SK-N-SH (cell line): ENCODE measurements around the gene TMEM163. TPM values are rescaled to one million over a fixed set of nuclear protein-coding genes. Genes with fewer than 3 reads are reported as not detected.

Experiments used
- CTCF ChIA-PET: fragments of 300-600, 350-600 bp; formaldehyde crosslinking; extraction: SDS; loops from one replicate; lab custom pipeline; 2021; lab: Yijun Ruan, JAX
- POLR2A ChIA-PET: fragments of 350-600 bp; sonication (Branson Sonifier 250); formaldehyde crosslinking; extraction: SDS; loops from one replicate; lab custom pipeline; 2020; ENCODE audit warnings: antibody characterized with exemption, inconsistent platforms; lab: Yijun Ruan, JAX
- DNase-seq: peaks from one replicate; pipeline ENCODE4 v3.0.0; 2012
- H2AFZ ChIP-seq: fragments of 200-600 bp; sonication (generic); 2 replicates; pipeline ENCODE4 v1.8.1; 2016; ENCODE audit warnings: antibody characterized with exemption, mild to moderate bottlenecking, low read depth
- H3F3A ChIP-seq: fragments of 200-600 bp; sonication (generic); replicated peaks from 2 replicates; pipeline ENCODE3; 2016; ENCODE audit warnings: antibody characterized with exemption, mild to moderate bottlenecking; ENCODE audit not compliant: insufficient read depth
- H3K27ac ChIP-seq, 2 experiments: fragments of 200-500 bp in 1 of 2; fragments of 200-600 bp in 1 of 2; sonication (Bioruptor generic) in 1 of 2; sonication (generic), shearing (Covaris generic) in 1 of 2; 2 replicates each; pipeline versions ENCODE4 v1.5.1 to v1.6.1; 2014 to 2016; ENCODE audit warnings: low read depth in 2 of 2, inconsistent platforms in 1 of 2, low read length in 1 of 2, mild to moderate bottlenecking in 1 of 2, mixed read lengths in 1 of 2
- H3K27me3 ChIP-seq: fragments of 200-600 bp; sonication (generic), shearing (Covaris generic); 2 replicates; pipeline ENCODE4 v1.6.1; 2016; ENCODE audit warnings: mixed run types; ENCODE audit not compliant: insufficient read depth
- H3K36me3 ChIP-seq, 2 experiments: fragments of 200-500 bp in 1 of 2; fragments of 200-600 bp in 1 of 2; sonication (Bioruptor generic) in 1 of 2; sonication (generic) in 1 of 2; replicated peaks in 1 of 2; 2 replicates each; pipeline versions ENCODE3 to v1.5.1; 2014 to 2016; ENCODE audit warnings: low read length in 1 of 2, mild to moderate bottlenecking in 1 of 2; ENCODE audit not compliant: insufficient read depth in 2 of 2, control insufficient read depth in 1 of 2
- H3K4me1 ChIP-seq, 2 experiments: fragments of 200-500 bp in 1 of 2; fragments of 200-600 bp in 1 of 2; sonication (Bioruptor generic) in 1 of 2; sonication (generic), shearing (Covaris generic) in 1 of 2; 2 replicates each; pipeline versions ENCODE4 v1.5.1 to v1.6.1; 2014 to 2016; ENCODE audit warnings: low read depth in 1 of 2, low read length in 1 of 2, mixed run types in 1 of 2; ENCODE audit not compliant: insufficient read depth in 2 of 2, control insufficient read depth in 1 of 2
- H3K4me2 ChIP-seq: fragments of 200-600 bp; sonication (generic), shearing (Covaris generic); 2 replicates; pipeline ENCODE4 v1.6.1; 2017; ENCODE audit warnings: mixed run types
- H3K4me3 ChIP-seq, 2 experiments: fragments of 200-500 bp in 1 of 2; fragments of 200-600 bp in 1 of 2; sonication (Bioruptor generic) in 1 of 2; sonication (generic), shearing (Covaris generic) in 1 of 2; 2 replicates each; pipeline versions ENCODE4 v1.5.1 to v1.8.1; 2014 to 2016; ENCODE audit warnings: low read depth in 2 of 2, inconsistent platforms in 1 of 2, low read length in 1 of 2, mild to moderate bottlenecking in 1 of 2, mixed read lengths in 1 of 2, moderate library complexity in 1 of 2
- H3K79me2 ChIP-seq: fragments of 200-600 bp; sonication (generic); 2 replicates; pipeline ENCODE4 v1.8.1; 2017; ENCODE audit warnings: mild to moderate bottlenecking; ENCODE audit not compliant: insufficient read depth
- H3K9ac ChIP-seq: fragments of 200-600 bp; sonication (generic); 2 replicates; pipeline ENCODE4 v1.6.1; 2017; ENCODE audit warnings: mixed run types
- H3K9me2 ChIP-seq: fragments of 200-600 bp; sonication (generic); 2 replicates; pipeline ENCODE4 v1.6.1; 2017; ENCODE audit warnings: mixed run types
- H3K9me3 ChIP-seq: fragments of 200-600 bp; sonication (generic); 2 replicates; pipeline ENCODE4 v1.6.1; 2017; ENCODE audit warnings: mixed run types, mild to moderate bottlenecking, moderate library complexity
- H4K20me1 ChIP-seq: fragments of 200-600 bp; sonication (generic); 2 replicates; pipeline ENCODE4 v1.6.1; 2017; ENCODE audit warnings: mild to moderate bottlenecking, mixed run types; ENCODE audit not compliant: insufficient read depth
- ELF1 ChIP-seq: IDR thresholded peaks from 2 replicates; pipeline ENCODE4 v1.4.0; 2012
- EP300 ChIP-seq, 2 experiments: IDR thresholded peaks; 2 replicates each; pipeline versions ENCODE4 v1.4.0 to v1.6.1; 2012; ENCODE audit warnings: borderline replicate concordance in 1 of 2, low read depth in 1 of 2, low read length in 1 of 2
- EZH2phosphoT487 ChIP-seq: fragments of 200-600 bp; sonication (generic); IDR thresholded peaks from 2 replicates; pipeline ENCODE4 v1.6.1; 2017; ENCODE audit warnings: low read depth, mixed run types, mild to moderate bottlenecking, antibody characterized with exemption, moderate library complexity, borderline replicate concordance
- FOSL2 ChIP-seq: IDR thresholded peaks from 2 replicates; pipeline ENCODE4 v1.4.0; 2012; ENCODE audit warnings: low read depth, mild to moderate bottlenecking, moderate library complexity, borderline replicate concordance
- FOXM1 ChIP-seq: IDR thresholded peaks from 2 replicates; pipeline ENCODE4 v1.4.0; 2012; ENCODE audit warnings: low read depth, mild to moderate bottlenecking
- GATA2 ChIP-seq: sonication (generic); formaldehyde crosslinking; IDR thresholded peaks from 2 replicates; pipeline ENCODE4 v1.5.0; 2020; ENCODE audit warnings: mild to moderate bottlenecking, missing genetic modification reagents
- MEF2A ChIP-seq: IDR thresholded peaks from 2 replicates; pipeline ENCODE4 v1.4.0; 2012; ENCODE audit warnings: low read depth, borderline replicate concordance
- PBX3 ChIP-seq: IDR thresholded peaks from 2 replicates; pipeline ENCODE4; 2012
- RCOR1 ChIP-seq: fragments of 150-350 bp; IDR thresholded peaks from 2 replicates; pipeline ENCODE4 v1.6.1; 2017; ENCODE audit warnings: antibody characterized with exemption, low read length
- REST ChIP-seq: IDR thresholded peaks from 2 replicates; pipeline ENCODE4 v1.6.1; 2012; ENCODE audit warnings: mild to moderate bottlenecking, low read depth, low read length, moderate library complexity
- RFX5 ChIP-seq: IDR thresholded peaks from 2 replicates; pipeline ENCODE4 v1.6.1; 2012; ENCODE audit warnings: mild to moderate bottlenecking, improper control_type of control experiment, low read length
- RXRA ChIP-seq: IDR thresholded peaks from 2 replicates; pipeline ENCODE4 v1.4.0; 2012; ENCODE audit warnings: low read depth, mild to moderate bottlenecking, borderline replicate concordance
- SIN3A ChIP-seq: IDR thresholded peaks from 2 replicates; pipeline ENCODE4 v1.6.1; 2012; ENCODE audit warnings: low read depth, mild to moderate bottlenecking, low read length, moderate library complexity, borderline replicate concordance
- SMC3 ChIP-seq: IDR thresholded peaks from 2 replicates; pipeline ENCODE4 v1.6.1; 2012; ENCODE audit warnings: low read depth, low read length, improper control_type of control experiment
- TAF1 ChIP-seq: IDR thresholded peaks from 2 replicates; pipeline ENCODE4 v1.6.1; 2012; ENCODE audit warnings: low read depth, mild to moderate bottlenecking, low read length, moderate library complexity, borderline replicate concordance
- TCF12 ChIP-seq: IDR thresholded peaks from 2 replicates; pipeline ENCODE4 v1.4.0; 2012
- TEAD4 ChIP-seq: IDR thresholded peaks from 2 replicates; pipeline ENCODE4 v1.4.0; 2012; ENCODE audit warnings: mild to moderate bottlenecking, borderline replicate concordance; ENCODE audit not compliant: insufficient read depth
- YY1 ChIP-seq: IDR thresholded peaks from 2 replicates; pipeline ENCODE4 v1.4.0; 2012; ENCODE audit warnings: low read depth, mild to moderate bottlenecking
- WGBS: methylation state at CpG from one replicate; pipeline ENCODE4 v1.1.6; 2017; ENCODE audit warnings: low lambda C conversion rate; 5-methylcytosine and 5-hydroxymethylcytosine counted together
- polyA plus RNA-seq, 3 experiments: library from polyadenylated mRNA; depleted of rRNA; stranded (reverse); fragments of >200 nt; gene quantifications; 2 replicates each; pipeline ENCODE4 v1.2.3, GENCODE V29; 2012
- TF ChIP-seq, protein P1 (sequence below): fragments of 150-350 bp; IDR thresholded peaks from 2 replicates; pipeline ENCODE4 v1.6.1; 2017; ENCODE audit warnings: antibody characterized with exemption, low read length, low read depth, borderline replicate concordance

TMEM163 gene
- polyA plus RNA-seq, 1 of the 3 experiments (the other 2 are of a cell fraction) = not detected

DNA sequence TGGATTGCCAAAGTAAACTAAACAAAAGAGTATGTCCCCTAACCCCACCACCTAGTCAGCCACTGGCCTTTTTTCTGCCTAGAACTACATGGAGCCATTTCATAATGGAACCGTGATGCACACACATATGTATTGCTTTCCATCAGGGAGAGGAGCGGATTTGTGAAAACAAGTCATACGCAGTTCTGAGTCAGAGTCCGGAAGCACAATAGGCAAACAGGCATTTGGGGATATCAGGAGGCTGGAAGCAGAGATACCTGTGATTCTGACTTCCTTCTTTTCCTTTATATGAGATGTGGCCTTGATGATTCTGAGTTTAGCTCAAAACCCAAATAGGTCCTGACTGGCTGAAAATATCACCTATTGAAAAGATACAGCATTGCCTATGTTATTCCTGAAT, 93.5 kb downstream of the TMEM163 start:
- ChIA-PET CTCF (interaction anchor here (1.2 kb wide), 1 partner anchor 77 kb away, joined by 3 read pairs; no protein-coding TSS in a partner anchor), POLR2A (no interaction called here)
- Histone ChIP-seq H3K9me2 (no peaks in the 10 kb centered on the region), H3K79me2 (no peaks in the 10 kb centered on the region), H3K36me3 (no peaks in the 10 kb centered on the region), H3K4me3 (no peak overlapping the region), H3K27ac (no peak overlapping the region), H3K27me3 (no peaks in the 10 kb centered on the region), H2AFZ (no peak overlapping the region), H3K4me1 (no peaks in the 10 kb centered on the region), H3K9ac (no peak overlapping the region), H3K9me3 (no peaks in the 10 kb centered on the region), H3K4me2 (no peak overlapping the region), H3F3A (no peaks in the 10 kb centered on the region), H4K20me1 (no peaks in the 10 kb centered on the region)
- 56% methylated on average over 4 of the region's 4 CpGs for WGBS
- DNase-seq = no peak
- TF ChIP-seq YY1 = no peak
- TF ChIP-seq, protein P1, sequence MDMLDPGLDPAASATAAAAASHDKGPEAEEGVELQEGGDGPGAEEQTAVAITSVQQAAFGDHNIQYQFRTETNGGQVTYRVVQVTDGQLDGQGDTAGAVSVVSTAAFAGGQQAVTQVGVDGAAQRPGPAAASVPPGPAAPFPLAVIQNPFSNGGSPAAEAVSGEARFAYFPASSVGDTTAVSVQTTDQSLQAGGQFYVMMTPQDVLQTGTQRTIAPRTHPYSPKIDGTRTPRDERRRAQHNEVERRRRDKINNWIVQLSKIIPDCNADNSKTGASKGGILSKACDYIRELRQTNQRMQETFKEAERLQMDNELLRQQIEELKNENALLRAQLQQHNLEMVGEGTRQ = no peak
- no peak for TF ChIP-seq TAF1
- no peak for TF ChIP-seq GATA2 (CRISPR knock-in tag)
- no peak for TF ChIP-seq PBX3
- no peak for TF ChIP-seq REST
- no peak for TF ChIP-seq SIN3A
- TF ChIP-seq FOSL2 = no peak
- TF ChIP-seq TEAD4 = no peak

GRCh38 chr2:134623796-134624195, 95.0 kb downstream of the TMEM163 start:
- WGBS = 41% methylated on average over 3 of the region's 3 CpGs
- Histone ChIP-seq H3F3A (no peaks in the 10 kb centered on the region), H3K4me3 (no peak overlapping the region), H3K4me1 (no peaks in the 10 kb centered on the region), H3K27me3 (no peaks in the 10 kb centered on the region), H3K79me2 (no peaks in the 10 kb centered on the region), H3K9me3 (no peaks in the 10 kb centered on the region; the same call in 1 of the 2 replicates), H3K9me2 (no peaks in the 10 kb centered on the region), H3K4me2 (no peak overlapping the region), H3K27ac (no peak overlapping the region), H3K9ac (no peak overlapping the region), H2AFZ (no peak overlapping the region), H4K20me1 (no peaks in the 10 kb centered on the region), H3K36me3 (no peaks in the 10 kb centered on the region)
- ChIA-PET CTCF (no interaction called here), POLR2A (no interaction called here)
- TF ChIP-seq GATA2 (CRISPR knock-in tag) = no peak
- TF ChIP-seq SMC3 = no peak
- TF ChIP-seq EZH2phosphoT487 = no peak
- no peak for TF ChIP-seq YY1
- no peak for TF ChIP-seq PBX3
- no peak for TF ChIP-seq RCOR1
- TF ChIP-seq, protein P1 = no peak
- TF ChIP-seq MEF2A = no peak
- TF ChIP-seq ELF1 = no peak
- no peak for TF ChIP-seq TEAD4
- no peak for TF ChIP-seq TCF12
- TF ChIP-seq RXRA = no peak
- no peak for TF ChIP-seq FOXM1
- no peak for TF ChIP-seq EP300 (IDR thresholded peaks at IDR 0.05; ENCODE audit: borderline replicate concordance in 1 of 2, low read depth in 1 of 2, low read length in 1 of 2)
- no peak for TF ChIP-seq TAF1
- no peak for TF ChIP-seq RFX5
- TF ChIP-seq SIN3A = no peak
- no peak for DNase-seq
